NCI-H2227 (cell line): Measurements from ENCODE around the gene IRF8.

Source experiments
- DNase-seq: peaks from one replicate; lab custom pipeline; 2025; ENCODE audit not compliant: unreplicated experiment; lab: John Stamatoyannopoulos, UW

IRF8 gene

DNA sequence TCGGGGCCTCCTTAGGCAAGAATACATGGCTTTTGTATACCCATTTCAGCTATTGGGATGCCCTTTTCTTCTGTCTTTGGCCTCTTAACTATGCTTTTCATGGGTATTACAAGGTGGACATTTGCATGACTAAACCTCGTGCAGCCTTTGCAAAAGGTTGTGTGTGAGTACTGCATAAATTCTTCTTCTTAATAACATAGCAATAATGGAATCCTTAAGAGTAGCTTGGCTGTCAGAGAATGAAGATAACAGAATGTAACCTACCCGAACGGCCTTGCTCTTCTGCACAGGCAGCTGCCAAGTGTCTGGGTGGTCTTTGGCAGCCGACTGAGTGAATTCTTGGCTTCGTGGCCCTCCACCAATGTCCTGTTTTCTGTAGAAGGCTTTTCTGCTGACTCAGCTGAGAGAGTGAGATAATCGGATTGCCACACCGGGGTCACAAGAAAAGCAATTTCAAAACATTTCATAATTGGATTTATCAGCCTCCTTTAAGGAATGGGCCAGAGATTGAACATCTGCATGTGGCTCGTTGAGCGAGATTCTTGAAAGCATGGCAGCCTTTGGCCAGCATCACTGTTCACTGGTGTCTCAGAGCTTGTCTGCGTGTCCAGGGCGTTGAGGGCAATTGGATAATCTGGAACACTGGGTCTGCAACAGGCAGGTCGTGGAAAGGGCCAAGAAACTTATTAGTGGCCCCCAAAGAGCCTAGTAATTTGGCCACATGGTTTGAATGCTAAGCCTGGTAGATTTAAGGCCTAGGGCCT, 13.4 kb downstream of the IRF8 start:
- no peak for DNase-seq

DNA sequence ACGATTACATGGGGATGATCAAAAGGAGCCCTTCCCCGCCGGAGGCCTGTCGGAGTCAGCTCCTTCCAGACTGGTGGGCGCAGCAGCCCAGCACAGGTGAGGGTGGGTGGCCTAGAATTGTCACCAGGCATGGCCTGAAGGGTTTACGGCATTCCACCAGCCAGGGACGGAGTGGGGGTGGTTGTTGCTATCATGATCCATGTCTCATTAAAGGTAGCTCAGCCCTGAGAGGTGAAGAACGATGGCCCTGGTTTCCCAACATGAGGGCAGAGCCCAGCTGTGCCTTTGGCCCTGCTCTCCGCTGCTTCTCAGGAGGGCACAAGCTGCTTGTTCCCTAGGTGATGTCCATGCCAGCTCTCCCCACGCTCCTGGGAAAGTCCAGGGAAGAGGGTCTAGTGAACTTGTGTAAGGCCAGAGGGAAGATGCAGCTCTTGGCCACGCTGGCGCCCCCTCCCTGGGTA, 14.2 kb downstream of the IRF8 start:
- no peak for DNase-seq

DNA sequence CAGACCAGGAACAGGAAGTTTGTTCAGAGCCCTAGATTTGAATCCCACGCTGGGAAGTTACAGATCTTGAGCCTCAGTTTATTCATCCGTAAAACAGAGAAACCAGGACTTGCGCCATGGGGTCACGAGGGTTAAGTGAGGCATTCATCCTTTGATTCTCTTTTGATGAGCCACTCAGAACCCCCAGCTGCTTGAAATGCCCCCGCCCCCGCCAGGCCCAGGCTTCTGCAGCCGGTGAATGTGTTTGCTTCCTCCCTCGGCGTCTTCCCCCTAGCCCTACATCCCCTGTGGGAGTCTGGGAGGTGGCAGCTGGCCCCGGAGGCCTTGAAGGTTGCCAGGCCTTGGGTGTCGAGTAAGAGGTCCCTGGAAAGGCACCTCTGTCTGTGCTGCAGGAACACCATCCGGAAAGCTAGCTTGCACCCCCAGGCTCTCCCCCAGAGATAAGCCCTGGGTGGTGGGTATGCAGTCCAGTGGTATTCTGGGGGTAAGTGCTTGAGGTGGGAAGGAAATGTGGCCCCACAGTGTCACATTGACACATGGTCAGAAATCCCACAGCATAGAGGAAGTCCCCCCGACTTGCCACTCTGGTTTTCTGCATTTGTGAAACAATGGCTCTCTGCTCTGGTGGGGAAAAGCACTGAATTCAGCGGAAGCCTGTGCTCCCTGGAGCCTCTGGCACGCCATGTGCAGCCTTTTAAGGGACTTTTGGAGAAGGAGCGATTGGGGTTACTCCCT, 14.9 kb downstream of the IRF8 start:
- DNase-seq = no peak

DNA sequence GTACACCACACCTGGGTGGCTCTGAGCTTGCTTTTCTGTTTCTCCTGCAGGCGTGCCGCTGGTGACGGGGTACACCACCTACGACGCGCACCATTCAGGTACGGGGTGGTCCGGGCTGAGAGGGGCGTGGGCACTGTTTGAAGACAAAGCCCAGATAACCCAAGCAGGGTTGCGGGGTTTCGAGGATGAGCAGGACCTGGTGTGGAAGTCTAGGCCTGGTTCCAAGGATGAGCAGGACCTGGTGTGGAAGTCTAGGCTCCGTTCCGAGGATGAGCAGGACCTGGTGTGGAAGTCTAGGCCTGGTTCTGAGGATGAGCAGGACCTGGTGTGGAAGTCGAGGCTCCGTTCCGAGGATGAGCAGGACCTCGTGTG, 15.4 kb downstream of the IRF8 start:
- no peak for DNase-seq

DNA sequence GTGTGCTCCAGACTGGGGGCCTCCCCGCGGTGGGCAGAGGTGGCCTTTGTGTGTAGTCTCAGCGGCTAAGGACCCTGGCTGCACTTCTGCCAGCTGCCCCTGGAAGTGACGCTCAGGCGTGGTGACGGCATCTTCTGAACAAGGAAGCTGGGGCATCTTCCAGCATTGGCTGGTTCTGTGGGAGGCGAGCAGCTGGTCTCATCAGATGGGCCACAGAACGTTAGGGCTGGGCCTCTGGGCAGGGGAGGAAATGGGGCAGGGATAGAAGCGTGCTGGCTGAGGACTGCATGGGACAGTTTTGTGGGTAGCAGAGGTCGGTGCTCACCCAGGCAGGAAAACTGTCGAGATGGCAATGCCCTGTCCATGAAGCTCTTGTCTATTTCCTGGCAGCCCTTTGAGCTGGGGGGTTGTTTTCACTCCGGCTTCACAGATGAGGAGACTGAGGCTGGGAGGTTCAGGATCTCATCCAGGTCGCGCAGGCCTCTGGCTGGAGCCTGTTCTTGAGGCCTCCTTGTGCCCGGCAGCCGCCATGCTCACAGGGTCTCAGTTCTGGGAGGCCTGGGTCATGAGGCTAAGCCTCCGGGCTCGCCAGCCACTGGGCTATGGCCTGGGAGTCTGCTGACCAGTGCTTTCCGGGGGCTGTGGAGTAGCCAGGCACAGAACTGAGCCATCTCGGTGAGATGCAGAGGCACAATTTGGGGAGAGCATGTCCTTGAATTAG, 16.3 kb downstream of the IRF8 start:
- DNase-seq = no peak

DNA sequence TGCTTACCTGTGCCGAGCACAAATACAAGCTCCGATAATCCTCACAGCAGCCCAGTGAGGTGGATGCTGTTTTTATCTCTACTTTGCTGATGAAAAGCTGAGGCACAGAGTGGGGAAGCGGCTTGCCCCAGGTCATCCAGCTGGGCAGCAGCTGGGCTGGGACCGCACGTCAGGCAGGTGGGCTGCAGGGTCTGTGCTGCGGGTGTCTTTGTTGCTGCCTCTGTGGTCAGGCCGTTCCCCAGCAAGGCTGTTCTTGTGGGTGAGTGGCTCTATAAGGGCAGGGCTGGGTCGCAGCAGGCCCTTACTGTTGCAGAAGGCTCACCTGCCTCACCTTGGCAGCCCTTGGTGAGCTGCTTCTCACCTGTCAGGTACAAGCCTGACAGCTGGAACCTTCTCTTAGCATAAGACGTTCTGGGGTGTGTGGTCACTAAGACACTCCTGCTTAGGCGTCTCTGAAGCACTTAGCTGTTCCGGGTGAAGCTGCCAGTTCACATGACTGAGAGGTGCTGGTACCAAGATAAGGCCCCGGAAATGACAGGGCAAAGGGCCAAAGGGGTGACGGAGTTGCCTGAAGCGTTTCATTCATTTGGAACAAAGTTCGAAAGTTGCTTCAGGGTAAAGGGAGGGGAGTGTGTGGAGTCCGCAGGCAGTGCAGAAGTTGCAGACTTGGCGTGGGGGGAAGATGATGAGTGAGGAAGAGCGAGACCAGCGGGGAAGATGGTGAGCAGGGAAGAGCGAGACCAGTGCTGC, 17.4 kb downstream of the IRF8 start:
- no peak for DNase-seq

DNA sequence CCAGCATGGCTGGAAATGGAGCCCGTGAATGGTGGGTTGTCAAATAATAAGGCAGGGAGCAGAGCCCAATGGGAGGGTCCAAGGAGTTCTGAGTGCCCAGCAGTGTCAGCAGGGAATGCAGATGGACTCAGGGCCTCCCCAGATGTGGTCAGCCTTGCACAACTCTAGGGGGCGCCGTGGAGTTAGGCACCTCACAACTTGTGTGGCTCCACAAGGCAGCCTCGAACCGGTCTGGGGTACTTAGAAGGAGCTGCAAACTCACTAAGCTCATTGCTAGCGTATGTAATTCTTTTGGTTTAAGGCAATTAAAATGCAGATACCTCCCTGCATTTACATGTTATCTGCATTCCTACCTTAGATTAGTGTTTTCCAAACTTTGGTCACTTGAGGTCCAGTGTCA, 18.1 kb downstream of the IRF8 start:
- no peak for DNase-seq

DNA sequence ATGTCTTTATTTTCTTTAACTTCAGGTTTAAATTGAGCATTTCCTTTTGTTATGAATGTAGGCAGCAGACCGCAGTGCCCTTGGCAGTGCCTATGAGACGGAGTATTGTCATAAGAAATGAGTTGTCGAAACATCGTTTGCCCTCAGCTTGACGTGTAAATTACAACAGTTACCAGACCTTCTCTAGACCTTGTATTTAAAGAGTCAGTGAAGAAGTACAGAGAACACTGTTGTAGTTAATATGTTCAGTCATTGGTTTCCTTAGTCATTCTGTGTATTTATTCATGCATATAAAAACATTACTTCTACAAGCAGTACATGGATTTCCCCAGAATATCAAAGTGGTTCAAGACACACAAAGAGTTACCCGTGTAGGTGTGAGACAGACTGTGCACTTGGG, 19.0 kb downstream of the IRF8 start:
- DNase-seq = no peak

DNA sequence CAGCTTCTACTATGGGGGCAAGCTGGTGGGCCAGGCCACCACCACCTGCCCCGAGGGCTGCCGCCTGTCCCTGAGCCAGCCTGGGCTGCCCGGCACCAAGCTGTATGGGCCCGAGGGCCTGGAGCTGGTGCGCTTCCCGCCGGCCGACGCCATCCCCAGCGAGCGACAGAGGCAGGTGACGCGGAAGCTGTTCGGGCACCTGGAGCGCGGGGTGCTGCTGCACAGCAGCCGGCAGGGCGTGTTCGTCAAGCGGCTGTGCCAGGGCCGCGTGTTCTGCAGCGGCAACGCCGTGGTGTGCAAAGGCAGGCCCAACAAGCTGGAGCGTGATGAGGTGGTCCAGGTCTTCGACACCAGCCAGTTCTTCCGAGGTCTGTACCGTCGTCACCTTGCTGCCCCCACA, 19.5 kb downstream of the IRF8 start:
- no peak for DNase-seq

DNA sequence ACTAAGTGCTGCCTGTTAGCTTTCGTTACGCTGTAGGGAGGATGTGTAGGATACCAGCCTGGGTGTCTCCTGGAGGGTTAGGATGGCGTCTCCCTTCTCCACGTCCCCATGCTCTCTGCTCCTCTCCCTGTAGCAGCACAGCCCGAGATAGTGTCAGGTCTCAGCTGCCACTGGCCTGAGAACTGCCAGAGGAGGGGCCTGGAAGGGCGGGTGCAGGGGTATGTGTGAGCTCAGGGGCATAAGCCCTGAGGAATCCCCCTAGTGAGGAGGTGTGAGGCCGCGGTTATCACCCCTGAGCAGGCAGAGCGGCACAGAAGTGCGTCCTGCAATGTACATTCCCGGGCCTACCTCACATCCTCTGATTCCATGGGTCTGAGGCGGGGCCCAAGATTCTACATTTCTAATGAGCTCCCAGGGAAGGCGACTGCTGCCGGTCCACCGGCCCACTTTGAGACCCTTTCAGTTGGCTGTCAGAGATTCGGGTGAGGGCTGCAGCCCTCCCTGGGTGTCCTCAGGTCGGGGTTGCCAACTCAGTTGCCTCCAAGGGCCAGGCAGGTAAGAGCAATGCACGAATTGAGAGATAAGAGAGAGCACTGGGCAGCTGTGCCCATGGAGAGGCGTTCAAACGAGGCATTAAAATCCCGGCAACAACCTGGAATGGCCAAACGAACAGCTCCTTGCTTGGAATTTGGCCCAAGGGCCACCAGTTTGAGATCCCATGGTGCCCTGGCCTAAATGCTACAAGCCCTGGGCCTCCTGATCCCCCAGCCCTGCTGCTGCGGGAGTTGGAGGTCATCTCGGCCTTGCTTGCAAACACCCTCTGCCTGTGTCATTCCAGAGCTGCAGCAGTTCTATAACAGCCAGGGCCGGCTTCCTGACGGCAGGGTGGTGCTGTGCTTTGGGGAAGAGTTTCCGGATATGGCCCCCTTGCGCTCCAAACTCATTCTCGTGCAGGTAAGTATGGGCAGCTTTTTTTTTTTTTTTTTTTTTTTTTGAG, 20.6 kb downstream of the IRF8 start:
- DNase-seq = no peak

DNA sequence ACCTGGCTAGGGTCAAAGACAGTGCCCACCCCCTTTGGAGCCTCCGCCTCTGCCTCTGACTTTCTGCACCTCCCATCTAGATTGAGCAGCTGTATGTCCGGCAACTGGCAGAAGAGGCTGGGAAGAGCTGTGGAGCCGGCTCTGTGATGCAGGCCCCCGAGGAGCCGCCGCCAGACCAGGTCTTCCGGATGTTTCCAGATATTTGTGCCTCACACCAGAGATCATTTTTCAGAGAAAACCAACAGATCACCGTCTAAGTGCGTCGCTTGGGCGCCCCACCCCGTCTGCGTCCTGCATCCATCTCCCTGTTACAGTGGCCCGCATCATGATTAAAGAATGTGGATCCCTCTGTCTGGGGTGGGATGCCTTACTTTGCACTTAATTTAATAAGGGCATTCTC, 22.1 kb downstream of the IRF8 start:
- no peak for DNase-seq

DNA sequence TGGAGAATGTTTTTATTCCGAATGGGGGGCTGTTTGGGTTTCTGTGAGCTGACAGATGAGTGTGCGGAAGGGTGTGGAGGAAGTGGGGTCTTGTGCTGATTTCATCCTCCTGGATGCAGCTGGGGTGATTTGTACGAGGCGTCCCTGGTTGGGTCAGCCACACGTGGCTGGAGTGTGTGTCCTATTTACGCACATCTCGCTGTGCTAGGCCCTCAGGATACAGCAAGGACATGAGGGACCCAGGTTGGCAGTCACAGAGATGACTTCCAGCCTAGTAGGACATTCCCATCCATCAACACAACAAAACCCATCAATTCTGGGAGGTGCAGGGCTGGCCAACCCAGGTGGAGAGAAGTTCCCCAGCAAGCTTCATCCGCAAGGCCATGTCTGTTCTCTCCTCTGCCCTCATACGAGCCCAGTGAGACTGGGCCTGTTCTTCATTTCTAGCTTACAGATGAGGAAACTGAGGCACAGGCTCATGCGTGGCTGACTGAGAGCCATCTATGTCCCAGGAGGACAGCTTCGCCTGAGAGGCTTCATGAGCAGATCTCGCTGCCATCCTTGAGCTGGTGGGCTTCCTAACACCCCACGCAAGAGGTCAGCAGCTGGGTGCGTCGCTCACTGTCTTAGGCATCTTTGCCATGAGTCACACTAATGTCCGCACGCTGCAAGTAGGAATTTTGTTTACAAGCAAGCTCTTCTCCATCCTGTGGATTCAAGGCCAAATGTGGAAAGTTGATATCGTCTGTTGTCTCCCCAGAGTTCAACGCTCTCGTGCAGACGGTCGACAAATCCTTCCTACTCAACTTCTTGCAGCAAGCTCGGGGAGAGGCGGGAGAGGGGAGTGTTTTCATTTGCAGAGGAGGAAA, 24.4 kb downstream of the IRF8 start:
- no peak for DNase-seq

DNA sequence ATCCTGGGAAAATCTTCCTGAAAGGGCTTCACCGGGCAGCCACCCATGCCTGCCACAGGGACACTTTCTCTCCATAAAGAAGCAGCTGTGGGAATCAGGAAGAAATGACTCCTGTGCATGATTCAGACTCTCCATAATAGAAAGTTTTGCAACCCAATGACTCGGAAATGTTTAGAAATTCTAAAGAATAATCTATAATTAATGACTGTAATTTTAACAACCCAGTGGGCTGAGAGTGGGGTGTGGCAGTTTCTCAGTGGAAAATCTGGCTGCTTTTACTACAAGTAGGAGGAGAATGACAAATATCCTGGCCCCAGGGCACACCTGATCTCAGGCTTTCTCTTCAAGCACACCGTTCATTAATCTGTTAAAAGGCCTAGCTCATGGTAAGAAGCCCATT, 25.7 kb downstream of the IRF8 start:
- DNase-seq = no peak

DNA sequence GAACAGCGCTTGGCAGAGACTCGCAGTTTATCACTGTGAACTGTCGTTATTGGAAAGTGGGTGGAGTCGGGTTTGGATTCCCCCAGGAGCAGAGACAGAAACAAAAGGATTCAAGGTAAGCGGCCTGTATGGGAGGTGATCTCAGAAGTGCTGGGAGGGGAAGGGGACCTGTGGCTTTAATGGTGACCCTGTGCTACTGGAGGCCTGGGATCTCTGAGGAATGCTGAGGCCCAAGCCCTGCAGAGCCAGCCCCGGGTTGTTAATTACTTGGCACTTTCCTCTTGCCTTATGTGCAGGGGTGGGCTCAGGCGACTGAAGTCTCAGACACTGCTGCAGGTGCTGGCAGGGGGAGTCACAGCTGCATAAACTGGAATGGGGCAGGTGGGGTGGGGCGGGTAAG, 27.4 kb downstream of the IRF8 start:
- no peak for DNase-seq

DNA sequence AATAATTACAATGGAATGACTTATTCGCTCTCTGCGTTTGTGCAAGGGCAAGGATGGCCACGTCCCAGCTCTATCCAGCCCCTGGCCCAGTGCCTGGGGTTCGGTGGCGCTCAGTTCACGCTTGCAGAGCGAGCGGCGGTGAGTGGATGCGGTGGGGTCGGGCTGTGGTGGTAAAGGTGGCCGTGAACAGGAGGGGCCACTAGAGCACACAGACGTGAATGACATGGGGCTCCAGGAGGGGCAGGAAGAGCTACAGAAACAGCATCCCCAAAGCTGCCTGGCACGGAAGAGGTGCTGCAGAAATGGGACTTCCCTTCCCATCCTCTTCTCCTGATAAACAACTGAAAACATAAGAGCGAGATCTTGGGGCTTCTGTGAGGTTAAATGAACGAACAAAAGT, 28.4 kb downstream of the IRF8 start:
- no peak for DNase-seq

DNA sequence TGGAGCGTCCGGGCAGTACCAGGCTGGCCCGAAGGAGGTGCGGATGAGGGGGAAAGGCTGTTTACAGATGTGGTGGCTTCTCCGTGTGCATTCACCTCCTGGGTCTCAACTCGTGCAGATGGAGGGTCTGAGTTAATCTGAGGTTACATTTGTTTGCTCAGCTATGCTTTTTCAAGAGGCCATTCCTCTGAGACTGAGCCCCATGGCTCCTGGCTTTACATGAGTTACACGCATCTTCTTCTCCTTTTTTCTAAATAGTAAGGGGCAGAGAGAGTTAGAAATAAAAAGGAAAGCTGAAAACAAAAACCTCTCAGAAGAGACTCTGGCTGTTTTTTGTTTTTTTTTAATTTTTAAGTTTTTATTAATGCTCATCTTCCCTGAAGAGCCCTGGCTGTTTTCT, 29.0 kb downstream of the IRF8 start:
- DNase-seq = no peak

DNA sequence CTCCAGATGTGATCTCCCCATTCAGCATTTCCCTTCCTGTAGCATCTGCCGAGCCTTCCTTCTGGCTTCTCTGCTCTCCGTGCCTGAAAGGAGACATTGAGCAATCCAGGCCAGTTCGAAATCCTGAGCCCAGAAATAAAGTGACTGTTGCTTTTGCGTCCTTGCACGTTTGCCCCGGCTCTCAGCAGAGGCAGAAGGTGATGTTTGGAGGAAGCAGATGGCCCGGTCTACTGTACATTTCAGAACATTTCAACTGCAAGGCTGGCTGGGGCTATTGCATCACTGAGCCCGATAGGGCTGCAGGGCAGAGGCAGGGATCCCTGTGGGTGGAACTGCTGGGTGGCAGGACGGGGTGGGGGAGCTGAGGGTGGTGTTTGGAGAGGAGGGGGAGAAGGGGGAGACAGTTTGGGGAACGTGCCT, 29.4 kb downstream of the IRF8 start:
- DNase-seq = no peak

DNA sequence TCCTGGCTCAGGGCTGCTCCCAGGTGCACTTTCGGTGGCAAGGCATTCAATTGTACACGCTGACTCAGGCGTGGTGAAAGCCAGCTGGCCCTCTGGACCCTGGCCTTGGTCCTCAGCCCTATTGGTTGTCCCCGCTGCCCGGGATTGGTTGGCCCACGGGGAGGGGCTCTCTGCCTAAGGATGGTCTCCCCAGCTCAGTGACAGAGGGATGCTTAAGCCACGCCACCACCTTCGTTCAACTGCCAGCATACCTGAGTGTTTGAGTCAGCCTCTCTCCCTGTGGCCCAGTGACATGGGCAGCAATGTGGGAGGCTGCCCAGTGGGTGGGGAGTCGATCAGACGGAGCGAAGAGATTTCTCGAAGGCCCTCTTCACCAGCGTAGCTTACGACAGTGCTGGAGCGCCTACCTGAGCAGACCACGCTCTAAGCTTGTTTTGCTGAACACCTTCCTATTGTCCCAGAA, 30.3 kb downstream of the IRF8 start:
- no peak for DNase-seq

DNA sequence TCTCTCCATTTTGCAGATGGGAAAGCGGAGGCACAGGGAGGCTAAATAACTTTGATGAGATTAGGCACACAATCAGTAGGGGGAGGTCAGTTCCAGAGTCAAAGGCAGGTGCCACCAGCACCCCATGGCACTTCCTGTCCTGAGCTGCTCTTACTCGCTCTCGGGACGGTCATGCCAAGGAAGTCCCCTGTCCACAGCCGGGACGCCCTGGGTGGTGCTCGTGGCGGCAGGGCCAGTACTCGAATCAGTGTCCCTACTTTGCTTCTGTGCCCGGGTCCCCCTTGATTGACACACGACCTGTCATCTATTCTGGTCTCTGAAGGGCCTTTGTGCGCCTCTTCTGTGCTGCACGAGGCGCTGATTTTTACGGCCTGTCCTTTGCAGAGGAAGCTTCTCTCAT, 31.3 kb downstream of the IRF8 start:
- DNase-seq = no peak
